Stomach (tissue), 9 donors: ENCODE results near the gene TTC7B. TPM values are rescaled to one million over a fixed set of nuclear protein-coding genes. Genes with fewer than 3 reads are reported as not detected.

Experiments used
- DNase-seq, 2 donors: peaks; one replicate each; pipeline versions ENCODE4 v3.0.0 to v3.0.0-alpha.2; 2013 to 2019
- H3K27ac ChIP-seq, 5 donors: fragments of 200-600 bp in 4 of 5; sonication (generic) in 4 of 5; one replicate each; pipeline ENCODE4 v1.5.1; 2013 to 2019; ENCODE audit warnings: mild to moderate bottlenecking in 1 of 5, moderate library complexity in 1 of 5
- H3K27me3 ChIP-seq, 3 donors: fragments of 200-600 bp; sonication (generic); one replicate each; pipeline ENCODE4 v1.5.1; 2017 to 2019; ENCODE audit warnings: mixed run types in 1 of 3
- H3K36me3 ChIP-seq, 4 donors: fragments of 200-600 bp; sonication (generic); 1 replicate in 3 of 4; 2 replicates in 1 of 4; pipeline ENCODE4 v1.5.1; 2016 to 2019
- H3K4me1 ChIP-seq, 4 donors: fragments of 200-600 bp; sonication (generic); one replicate each; pipeline ENCODE4 v1.5.1; 2016 to 2019
- H3K4me3 ChIP-seq, 4 donors: fragments of 200-600 bp; sonication (generic) in 3 of 4; one replicate each; pipeline ENCODE4 v1.5.1; 2016 to 2019; ENCODE audit warnings: mild to moderate bottlenecking in 1 of 4
- H3K9me3 ChIP-seq, 4 donors: fragments of 200-600 bp; sonication (generic); one replicate each; pipeline ENCODE4 v1.5.1; 2016 to 2019
- EP300 ChIP-seq: sonication (generic); formaldehyde crosslinking; IDR thresholded peaks from one replicate; pipeline ENCODE4 v1.6.1; 2017; ENCODE audit warnings: antibody characterized with exemption
- POLR2A ChIP-seq, 4 donors: fragments of 450-650 bp; IDR thresholded peaks; one replicate each; pipeline ENCODE4 v1.6.1; 2016; ENCODE audit warnings: antibody characterized with exemption in 4 of 4, control low read depth in 2 of 4, mild to moderate bottlenecking in 1 of 4, moderate library complexity in 1 of 4
- POLR2AphosphoS5 ChIP-seq, 3 donors: sonication (generic); formaldehyde crosslinking; IDR thresholded peaks; one replicate each; pipeline ENCODE4 v1.6.1; 2016; ENCODE audit warnings: antibody characterized with exemption in 3 of 3
- WGBS, 5 donors: extraction: QIAGEN DNeasy Blood & Tissue Kit in 3 of 5; methylation state at CpG; one replicate each; pipeline versions ENCODE4 v1.1.5 to v1.1.7; 2013 to 2018; 5-methylcytosine and 5-hydroxymethylcytosine counted together
- intact Hi-C: fragments of 100-400 bp; cut with DNase I; formaldehyde crosslinking; loops from one replicate; pipeline ENCODE4 v1.15.1; 2023; ENCODE audit warnings: low total_unique reads
- polyA plus RNA-seq, 3 donors: library from polyadenylated mRNA; stranded (reverse); fragments of 200-250 nt; gene quantifications; one replicate each; pipeline ENCODE4 v1.2.3, GENCODE V29; 2013
- total RNA-seq, 5 donors: library from RNA; depleted of rRNA; stranded (reverse); fragments of >200 nt; gene quantifications; one replicate each; pipeline versions ENCODE4 v1.1.0 to v1.2.3, GENCODE V29; 2014 to 2016
- TF ChIP-seq, protein P1 (sequence below), 7 experiments: fragments of 450-650 bp in 4 of 7; fragments of 200-600 bp in 3 of 7; sonication (generic) in 3 of 7; IDR thresholded peaks; one replicate each; pipeline ENCODE4 v1.5.1; 2016 to 2019; ENCODE audit warnings: antibody characterized with exemption in 7 of 7, control low read depth in 2 of 7, mild to moderate bottlenecking in 1 of 7
- donor health status: healthy with polysubstance abuse.
- donor health status: Bipolar disorder and iron deficiency.
- donor health status: healthy.

TTC7B gene
- total and polyA plus RNA-seq, 8 donors, result 6.8 to 110 (median 17.7) TPM

DNA sequence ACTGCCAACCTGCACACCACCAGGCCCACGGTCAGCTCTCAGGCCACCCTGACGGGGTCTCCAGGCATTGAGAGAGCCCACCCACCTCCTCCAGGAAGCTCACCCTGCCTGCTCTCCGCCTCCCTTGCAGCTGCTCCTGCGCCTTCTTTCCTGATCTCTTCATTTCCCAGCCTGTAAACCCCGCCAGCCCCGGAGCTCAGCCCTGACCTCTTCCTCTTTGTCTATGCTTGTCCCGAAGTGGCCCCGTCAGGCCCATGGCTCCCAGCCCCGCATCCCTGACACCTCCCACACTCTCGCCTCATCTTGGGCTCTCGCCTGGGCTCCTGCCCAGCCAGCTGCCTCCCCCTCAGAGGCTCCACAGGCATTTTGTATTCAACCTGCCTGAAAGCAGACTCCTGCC lies 280.1 kb downstream of the TTC7B start:
- Histone ChIP-seq H3K27ac (no peak overlapping the region), H3K27me3 (no peaks in the 10 kb centered on the region), H3K36me3 (peaks cover 0 to 34% (median 21%) of the 10 kb centered on the region in 4 donors), H3K9me3 (no peaks in the 10 kb centered on the region), H3K4me1 (peaks cover 7 to 25% (median 12%) of the 10 kb centered on the region in 4 donors), H3K4me3 (no peak overlapping the region)
- DNase-seq, result no peak
- 74 to 86% (median 80%) methylated on average over 11 of the region's 11 CpGs for WGBS, 5 donors
- TF ChIP-seq POLR2A (IDR thresholded peaks at IDR 0.05) (no peak), POLR2AphosphoS5 (IDR thresholded peaks at IDR 0.05) (no peak), EP300 (no peak)
- TF ChIP-seq, protein P1, sequence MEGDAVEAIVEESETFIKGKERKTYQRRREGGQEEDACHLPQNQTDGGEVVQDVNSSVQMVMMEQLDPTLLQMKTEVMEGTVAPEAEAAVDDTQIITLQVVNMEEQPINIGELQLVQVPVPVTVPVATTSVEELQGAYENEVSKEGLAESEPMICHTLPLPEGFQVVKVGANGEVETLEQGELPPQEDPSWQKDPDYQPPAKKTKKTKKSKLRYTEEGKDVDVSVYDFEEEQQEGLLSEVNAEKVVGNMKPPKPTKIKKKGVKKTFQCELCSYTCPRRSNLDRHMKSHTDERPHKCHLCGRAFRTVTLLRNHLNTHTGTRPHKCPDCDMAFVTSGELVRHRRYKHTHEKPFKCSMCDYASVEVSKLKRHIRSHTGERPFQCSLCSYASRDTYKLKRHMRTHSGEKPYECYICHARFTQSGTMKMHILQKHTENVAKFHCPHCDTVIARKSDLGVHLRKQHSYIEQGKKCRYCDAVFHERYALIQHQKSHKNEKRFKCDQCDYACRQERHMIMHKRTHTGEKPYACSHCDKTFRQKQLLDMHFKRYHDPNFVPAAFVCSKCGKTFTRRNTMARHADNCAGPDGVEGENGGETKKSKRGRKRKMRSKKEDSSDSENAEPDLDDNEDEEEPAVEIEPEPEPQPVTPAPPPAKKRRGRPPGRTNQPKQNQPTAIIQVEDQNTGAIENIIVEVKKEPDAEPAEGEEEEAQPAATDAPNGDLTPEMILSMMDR (IDR thresholded peaks at IDR 0.05), result no peak
- intact Hi-C loops, result no loop called here

DNA sequence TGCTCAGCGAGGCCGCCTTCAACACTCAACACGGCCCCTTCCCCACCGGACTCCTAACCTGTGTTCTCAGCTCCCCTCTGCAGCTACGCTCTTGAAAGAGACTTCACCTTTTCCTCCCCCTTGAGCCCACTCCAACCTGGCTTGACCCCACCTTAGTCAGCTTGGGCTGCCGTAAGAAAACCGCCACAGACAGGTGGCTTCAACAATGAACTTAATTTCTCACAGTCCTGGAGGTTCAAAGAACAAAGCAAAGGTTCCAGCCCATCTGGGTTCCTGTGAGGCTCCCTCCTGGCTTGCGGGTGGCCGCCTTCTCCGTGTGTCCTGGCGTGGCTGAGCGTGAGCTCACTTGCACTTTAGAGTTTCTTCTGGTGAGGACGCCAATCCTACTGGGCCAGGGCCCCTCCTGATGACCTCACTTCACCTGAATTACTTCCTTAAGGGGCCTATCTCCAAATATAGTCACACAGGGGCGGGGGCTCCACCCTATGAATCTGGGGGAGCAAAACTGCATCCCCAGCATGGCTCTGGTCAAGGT lies 280.6 kb downstream of the TTC7B start:
- WGBS, 5 donors, result 75 to 91% (median 88%) methylated on average over 13 to 14 of the region's 14 CpGs
- Histone ChIP-seq H3K4me1 (peaks cover 7 to 25% (median 12%) of the 10 kb centered on the region in 4 donors), H3K27ac (no peak overlapping the region), H3K9me3 (no peaks in the 10 kb centered on the region), H3K36me3 (peaks cover 0 to 29% (median 19%) of the 10 kb centered on the region in 4 donors), H3K4me3 (no peak overlapping the region), H3K27me3 (no peaks in the 10 kb centered on the region)
- TF ChIP-seq EP300 (no peak), POLR2AphosphoS5 (IDR thresholded peaks at IDR 0.05) (no peak), POLR2A (IDR thresholded peaks at IDR 0.05) (no peak)
- TF ChIP-seq, protein P1 (IDR thresholded peaks at IDR 0.05), result no peak
- intact Hi-C loops, result no loop called here
- no peak for DNase-seq

DNA sequence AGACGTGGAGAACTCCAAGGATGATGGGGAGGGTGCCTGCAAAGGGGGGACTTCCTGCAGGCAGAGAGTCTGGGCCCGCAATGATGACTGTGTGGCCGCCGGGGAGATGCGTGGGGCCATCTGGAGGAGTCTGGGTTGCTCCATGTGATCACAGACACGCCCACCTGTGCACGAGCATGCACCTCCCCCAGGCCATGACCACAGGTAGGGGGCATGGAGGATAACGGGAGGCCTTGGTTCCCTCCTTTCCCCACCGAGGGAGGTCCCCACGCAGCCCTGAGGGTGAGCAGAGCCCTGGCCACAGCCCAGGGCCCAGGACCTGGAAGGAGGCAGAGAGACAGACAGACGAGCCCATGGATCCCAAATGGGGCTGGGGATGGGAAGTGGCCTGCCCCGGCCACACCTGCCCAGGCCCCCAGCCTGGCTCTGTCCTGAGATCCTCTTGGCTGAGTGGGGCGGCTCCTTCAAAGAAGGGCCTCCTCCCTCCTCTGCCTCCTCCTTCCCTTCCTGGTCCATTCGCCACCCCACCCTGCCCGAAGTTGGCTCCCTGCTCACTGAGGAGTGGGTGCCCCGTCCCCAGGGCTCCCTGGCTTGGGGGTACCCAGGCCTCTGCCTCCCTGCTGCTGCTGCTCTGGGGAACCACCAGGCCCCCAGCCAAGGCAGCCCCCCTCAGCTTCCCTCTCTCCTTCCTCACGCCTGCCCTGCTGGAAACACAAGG lies 281.2 kb downstream of the TTC7B start:
- H3K4me3 ChIP-seq, result no peak overlapping the region
- peaks cover 0 to 23% (median 15%) of the 10 kb centered on the region in 4 donors for H3K36me3 ChIP-seq
- intact Hi-C loops, result no loop called here
- H3K27me3 ChIP-seq, result no peaks in the 10 kb centered on the region
- peaks cover 7 to 25% (median 12%) of the 10 kb centered on the region in 4 donors for H3K4me1 ChIP-seq
- WGBS, 5 donors, result 81 to 88% (median 88%) methylated on average over 13 to 17 of the region's 17 CpGs
- TF ChIP-seq EP300 (no peak), POLR2AphosphoS5 (IDR thresholded peaks at IDR 0.05) (no peak), POLR2A (IDR thresholded peaks at IDR 0.05) (no peak)
- TF ChIP-seq, protein P1 (IDR thresholded peaks at IDR 0.05), result no peak
- H3K9me3 ChIP-seq, result no peaks in the 10 kb centered on the region
- DNase-seq, result no peak
- H3K27ac ChIP-seq, result no peak overlapping the region

DNA sequence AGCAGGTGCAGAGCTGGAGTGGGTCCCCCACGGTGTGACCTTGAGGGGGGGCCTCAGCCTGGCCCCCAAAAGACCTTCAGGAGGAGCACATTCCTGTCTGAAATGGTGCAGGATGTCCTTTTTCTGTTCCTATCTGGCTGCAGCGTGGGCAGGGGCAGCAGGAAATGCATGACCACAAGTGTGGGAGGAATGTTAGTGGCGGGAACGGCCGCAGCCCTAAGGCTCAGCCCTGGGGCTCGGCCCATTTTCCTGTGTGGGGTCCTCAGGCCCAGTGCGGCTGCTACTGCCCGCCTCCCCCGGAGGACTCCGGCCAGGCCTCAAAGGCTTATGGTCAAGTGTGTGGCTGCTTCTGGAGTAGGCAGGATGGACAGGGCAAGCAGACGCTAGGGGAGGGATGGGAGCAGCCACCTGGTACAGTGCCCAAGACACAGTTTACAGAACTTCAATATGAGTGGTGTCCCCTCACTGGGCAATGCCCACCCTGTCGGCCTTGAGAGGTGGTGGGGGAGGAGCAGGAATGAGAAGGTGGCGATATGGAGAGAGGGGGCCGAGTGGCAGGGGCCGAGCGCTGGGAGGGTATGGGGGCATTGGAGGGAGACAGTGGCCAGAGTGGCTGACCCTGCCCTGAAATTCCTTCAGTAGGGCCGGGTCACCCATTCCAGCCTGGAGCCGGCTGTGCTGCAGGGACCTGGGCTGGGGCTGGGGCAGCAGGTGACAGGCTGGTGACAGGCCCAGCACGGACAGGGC lies 282.0 kb downstream of the TTC7B start:
- Histone ChIP-seq H3K27me3 (no peaks in the 10 kb centered on the region), H3K9me3 (no peaks in the 10 kb centered on the region), H3K4me1 (peaks cover 7 to 25% (median 12%) of the 10 kb centered on the region in 4 donors), H3K27ac (no peak overlapping the region), H3K4me3 (no peak overlapping the region), H3K36me3 (peaks cover 0 to 16% (median 8%) of the 10 kb centered on the region in 4 donors)
- TF ChIP-seq POLR2AphosphoS5 (IDR thresholded peaks at IDR 0.05) (no peak), POLR2A (IDR thresholded peaks at IDR 0.05) (no peak)
- no peak for DNase-seq
- WGBS, 5 donors, result 54 to 75% (median 69%) methylated on average over 17 to 19 of the region's 19 CpGs
- intact Hi-C loops, result no loop called here
